Activated CD8-positive, alpha-beta memory T cell treated with anti-CD3 and anti-CD28 coated beads for 24 hours (primary cell): ENCODE results near the gene ITGB7.

Experiments used
- DNase-seq: peaks from one replicate; pipeline ENCODE4 v3.0.0-alpha.2; 2020

The ITGB7 gene

DNA sequence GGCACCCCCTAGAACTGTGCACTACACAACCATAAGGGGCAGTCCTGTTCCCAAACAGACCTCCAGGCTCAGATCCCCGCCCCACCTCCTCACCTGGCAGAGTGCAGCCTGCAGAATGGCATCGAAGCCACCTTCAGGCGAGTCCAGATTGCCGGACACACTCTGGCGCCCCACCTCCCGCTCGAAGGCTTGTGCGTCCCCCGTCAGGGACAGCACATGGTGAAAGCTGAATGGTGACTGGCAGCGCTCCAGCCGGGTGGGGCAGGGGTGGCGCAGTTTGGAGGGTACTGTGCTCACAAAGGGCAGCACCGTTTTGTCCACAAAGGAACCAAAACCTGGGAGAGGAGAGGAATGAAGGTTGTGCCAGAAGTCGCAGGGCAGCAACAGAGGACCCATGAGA, 10.6 kb downstream of the ITGB7 start:
- DNase-seq: no peak

DNA sequence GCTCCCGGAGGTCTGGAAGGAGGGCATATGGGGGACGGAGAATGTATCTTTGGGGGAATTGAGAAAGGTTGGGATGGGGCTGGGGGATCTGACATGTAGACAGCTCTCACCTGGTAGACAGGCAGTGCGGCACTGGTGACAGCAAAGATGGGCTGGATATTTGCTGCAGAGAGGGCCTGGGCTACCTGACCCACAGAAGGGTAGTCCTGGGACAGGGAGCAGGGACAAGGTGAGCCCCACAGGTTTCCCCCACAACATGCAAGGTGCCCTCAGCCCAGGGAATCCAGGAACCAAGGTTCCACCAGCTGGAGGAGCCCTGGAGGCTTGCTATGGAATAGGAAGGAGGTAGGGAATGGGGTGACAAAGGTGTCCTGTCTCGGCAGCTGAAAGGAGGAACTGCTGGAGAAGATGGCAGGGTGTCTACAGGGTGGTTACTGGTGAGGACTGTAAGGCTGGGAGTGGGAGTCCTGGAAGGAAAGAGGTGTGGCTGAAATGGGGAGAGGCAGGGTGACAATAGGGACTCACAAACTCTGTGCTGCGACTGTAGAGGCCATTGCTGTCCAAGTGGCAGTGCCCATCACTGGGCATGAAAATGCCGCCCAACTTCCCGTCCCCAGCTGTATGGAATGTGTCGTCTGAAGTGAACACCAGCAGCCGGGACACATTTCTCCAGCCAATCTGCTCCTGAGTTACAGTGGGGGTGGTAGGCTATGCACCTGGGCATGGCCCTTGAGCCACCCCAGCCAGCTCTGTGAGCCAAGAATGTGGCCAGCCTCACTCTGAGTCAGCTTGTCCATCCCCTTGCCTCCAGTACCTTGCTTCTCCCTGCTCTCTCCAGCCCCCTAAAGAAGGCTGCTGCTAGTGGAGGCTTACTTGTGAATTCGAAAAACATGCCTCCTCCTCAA, 11.3 kb downstream of the ITGB7 start:
- no peak for DNase-seq

DNA sequence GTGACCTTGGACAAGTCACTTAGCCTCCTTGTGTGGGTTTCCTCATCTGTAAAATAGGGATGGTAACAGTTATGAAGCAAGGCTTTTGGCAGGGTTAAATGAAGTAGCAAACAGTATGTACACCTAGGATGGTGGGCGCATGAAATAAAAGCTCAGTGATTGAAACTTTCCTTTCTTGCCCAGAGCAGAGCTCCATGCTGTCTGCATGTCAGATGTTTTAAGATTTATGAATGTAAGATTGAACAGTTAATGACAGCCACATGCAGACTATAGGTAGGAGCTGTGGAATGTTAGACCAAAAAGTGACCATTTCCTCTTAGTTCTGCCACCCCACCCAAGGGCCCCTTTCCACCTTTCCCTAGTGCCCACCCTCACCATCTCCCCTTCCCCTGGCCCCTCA, 12.1 kb downstream of the ITGB7 start:
- no peak for DNase-seq

DNA sequence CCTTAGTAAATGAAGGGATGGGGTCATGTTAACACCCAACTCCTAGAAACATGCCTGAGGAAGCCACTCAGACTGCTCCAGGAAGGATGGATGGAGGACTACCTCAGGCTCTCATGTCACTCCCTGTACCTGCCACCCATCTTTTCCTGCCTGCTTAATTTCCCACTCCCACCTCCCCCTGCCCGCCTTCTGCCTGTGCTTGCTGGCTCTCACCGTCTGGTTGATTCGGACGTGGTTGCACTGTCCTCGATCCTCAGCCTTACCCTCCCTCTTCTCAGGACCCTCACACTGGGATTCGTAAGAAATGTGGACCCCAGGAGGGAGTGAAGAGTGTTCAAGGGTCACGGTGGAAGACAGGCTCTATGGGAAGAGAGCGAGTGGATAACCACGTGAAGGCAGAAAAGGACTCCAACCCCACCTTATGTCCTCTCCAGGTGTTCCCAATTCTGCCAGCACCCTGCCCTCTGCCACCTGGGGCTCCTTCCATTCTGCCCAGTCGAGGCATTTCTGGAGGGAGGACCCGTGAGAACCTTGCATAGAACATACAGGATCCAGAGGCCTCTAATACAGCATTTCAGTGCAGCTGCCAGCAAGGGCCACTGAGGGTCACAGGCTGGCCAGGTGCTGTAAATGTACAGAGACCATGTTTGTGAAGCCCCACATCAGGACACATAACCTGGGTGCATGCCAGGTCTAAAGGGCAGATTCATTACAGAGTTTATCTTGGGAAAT, 12.9 kb downstream of the ITGB7 start:
- no peak for DNase-seq

DNA sequence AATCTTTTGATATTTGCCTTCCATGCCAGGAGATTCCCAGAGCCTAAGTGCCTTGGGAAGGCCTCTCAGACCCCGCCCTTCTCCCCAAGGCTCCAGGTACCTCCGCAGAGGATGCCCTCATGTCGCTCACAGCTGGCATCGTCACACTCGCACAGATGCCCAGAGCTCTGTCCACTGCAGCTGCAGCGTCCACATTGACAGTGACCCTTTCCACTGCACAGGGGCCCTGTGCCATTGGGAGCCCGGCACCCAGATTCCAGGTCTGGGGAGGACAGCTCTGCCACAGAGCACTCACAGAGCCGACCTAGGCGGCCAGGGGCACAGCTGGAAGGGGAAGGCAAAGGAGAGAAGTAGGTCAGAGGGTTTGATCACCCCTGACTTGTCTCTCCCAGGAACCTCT, 14.0 kb downstream of the ITGB7 start:
- DNase-seq: no peak

DNA sequence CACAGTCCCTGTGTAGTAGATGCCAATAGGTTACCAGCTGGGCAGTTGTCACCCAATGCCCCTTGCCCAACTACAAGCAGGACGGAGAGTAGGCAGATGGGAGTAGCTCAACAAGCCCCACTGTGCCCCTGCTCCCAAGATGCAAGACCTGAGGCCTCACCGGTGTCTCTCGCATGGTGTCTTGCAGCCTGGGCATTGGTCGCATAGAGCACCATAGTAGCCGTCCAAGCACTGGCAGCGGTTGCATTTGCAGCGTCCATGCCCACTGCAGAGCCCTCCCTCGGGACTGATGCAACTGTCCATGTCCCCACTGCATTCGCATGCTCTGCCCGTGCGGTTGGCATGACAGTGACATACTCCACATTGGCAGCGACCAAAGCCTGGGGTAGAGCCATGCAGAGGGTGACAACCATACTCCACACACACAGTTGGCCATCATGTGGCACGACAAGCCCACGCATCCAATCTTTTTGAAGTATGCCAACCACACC, 14.5 kb downstream of the ITGB7 start:
- peak; percentile 56 for DNase-seq

DNA sequence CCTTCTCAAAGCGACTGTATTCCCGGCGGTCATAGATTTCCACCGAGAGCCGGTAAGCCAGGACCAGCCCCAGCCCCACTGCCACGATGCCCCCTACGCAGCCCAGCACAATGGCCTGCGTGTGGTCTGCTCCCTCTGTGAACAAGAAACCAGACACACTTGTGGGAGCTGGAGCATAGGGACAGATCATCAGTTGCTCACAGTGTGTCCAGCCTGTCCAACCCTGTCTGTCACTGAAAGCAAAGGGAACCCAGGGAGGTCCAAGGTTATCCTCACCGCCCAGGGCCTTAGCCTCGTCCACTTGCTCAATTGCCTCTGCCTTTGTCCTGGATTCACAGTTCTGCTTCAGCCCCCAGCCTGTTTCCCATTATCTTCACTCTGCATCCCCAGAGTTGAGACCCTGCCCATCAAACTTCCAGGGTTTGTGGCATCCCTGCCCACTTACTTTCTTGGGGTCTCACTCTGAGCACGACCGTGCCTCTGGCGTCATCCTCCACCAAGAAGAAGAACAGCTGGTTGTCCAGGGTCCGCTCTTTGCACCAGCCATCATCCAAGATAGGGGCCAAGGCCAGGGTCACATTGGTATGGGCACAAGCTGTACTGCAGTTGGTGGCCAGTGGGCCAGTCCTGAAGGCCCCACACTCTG, 15.0 kb downstream of the ITGB7 start:
- no peak for DNase-seq

DNA sequence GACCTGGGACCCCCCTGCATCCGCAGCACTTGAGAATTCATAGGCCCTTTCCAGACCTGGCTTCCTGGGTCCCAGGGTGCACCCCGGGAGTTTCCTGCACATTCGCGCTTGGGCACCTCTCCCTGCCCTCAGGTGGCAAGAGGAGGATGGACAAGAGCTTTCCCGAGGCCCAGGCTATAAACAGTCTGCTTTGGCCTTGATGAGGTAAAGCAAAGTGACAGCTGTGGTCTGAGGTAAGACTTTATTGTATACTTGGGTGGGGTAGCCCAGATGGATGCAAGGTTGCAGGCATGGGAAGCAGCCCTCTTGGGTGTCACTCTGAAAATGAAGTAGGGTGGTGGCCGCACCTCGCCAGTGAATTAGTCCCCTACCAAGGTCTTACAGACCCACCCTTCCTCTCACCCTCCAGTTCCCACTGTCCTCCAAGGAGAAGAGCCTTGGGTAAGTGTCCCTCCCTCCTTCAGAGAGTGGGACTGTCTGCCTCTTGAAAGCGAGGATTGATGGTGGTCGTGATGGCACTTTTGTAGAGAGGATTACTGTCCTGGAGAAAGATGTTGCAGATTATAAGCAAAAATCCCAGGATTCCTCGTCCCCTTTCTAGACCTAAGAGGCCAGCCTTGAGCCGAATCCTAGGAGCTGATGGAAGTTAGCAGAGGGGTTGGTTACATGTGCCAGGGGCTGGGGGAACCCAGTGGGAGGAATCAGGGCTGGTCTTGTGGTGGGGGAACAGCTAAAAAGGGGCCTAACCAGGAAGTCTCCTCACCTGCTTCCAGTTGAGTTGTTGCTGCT, 15.8 kb downstream of the ITGB7 start:
- peak; percentile 58 for DNase-seq

DNA sequence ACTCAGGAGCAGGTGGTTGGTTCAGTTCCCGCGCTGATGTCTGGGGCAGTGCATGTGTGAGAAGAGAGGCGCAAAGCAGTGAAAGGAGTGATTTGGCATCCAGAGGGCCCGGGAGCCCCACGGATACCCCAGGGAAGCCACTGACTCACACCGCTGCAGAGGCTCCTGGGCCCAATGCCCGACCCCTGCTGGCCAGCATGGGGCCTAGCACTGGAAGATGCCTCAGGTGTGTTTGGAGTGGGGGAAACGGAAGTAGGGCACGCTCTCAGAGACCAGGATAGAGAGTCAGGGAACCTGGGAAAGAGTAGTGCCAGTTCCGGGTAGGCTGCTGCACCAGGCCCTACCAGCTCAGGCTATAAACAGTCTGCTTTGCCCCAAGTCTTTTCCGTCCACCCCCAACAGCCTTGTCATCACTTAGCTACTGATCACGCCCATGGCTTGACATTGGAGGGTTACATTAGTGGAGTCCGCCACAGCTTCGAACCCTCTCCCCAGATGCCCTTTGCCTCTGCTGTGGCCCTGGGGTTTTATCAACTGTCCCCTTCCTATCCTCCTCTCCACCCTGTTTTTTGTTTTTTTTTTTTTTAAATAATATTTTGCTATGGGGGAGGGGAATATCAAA, 16.8 kb downstream of the ITGB7 start:
- peak; percentile 81 for DNase-seq

DNA sequence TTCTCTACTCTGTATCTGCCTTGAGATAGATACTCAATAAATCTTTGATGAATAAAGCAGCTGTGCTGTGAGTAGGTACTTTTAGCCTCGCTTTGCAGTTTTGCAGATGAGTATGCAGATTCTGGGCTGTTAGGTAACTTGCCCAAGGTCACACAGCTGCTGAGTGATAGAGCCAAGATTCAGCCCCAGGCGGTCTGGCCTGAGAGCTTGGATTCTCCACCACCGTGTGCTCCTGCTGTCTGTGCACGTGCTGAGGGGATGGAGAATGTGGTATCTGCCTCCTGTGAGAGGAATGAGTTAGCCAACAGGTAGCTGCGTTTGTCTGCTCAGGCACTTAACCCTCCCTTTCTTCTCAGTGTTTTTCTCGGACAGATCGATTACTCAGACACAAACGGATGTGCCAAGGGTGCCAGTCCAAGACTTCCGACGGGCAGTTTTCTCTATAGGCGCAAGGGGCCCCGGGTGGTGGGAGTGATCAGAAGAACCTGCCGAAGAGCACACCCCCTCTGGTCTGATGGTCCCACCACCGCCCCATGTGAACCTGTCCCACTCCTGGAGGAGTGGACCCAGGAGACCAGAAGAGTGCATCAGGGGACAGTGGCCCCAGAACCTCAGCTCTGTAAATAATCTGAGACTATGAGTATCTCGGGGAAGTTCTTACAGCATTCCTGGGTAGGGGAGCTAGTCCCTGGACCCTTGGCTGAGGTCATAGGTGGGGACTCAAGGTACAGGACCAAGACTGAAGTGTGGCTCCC, 19.7 kb downstream of the ITGB7 start:
- peak; percentile 41 for DNase-seq

DNA sequence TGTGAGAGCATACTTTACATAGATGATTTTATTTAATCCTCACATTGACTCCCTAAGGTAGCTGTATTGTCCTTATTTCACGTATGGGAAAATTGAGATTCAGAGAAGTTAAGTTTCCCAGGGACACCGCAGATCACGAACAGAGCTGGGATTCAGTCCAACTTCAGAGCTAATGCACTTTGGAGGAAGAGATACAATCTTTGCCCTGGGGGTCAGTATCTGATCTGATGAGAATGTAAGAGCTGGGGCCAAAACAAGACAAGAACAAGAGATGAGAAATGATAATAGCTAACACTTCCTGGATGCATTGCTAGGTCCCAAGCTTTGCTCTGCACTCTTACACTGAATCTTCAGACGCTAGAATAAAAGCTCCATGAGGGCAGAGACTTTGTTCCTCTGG, 20.3 kb downstream of the ITGB7 start:
- peak; percentile 19 for DNase-seq

DNA sequence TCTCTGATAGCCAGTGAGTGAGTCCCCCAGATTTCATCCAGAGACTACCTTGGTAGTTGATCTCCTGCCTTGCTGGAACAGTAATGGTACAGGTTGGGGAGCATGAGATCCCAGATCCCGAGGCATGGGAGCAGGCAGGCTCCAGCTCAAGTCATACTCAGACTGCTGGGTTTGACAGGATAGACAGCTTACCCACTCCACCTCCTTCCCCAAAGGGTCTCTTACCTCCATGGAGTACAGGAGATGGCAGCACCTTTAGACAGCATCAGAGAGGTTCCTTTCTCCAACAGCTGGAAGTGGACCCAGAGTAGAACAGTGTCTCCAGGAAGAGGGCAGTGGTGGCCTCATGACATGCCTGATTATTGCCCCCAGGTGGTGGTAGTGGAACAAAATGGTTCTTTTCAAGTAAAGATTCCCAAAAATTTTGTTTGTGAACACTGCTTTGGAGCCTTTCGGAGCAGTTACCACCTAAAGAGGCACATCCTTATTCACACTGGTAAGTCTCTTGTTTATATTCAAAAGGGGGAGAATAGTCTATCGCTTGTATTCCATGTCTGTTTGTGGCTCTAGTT, 21.4 kb downstream of the ITGB7 start:
- DNase-seq: peak; percentile 52

DNA sequence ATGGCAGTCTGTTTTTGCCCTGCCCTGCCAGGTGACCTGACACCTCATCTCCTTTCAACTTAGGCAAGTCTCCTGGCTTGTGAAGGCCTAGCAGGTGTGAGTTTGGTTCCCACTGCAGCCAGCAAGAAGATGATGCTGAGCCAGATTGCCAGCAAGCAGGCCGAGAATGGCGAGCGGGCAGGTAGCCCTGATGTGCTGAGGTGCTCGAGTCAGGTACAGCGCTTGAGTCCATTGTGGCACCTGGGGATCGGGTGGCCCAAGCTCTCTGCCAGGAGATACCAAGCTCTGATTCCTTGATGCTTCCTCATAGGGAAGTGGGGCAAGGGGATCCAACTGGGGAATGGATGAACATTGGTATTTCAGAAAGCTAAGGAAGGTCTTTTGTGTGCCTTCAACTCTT, 22.2 kb downstream of the ITGB7 start:
- DNase-seq: peak; percentile 55

DNA sequence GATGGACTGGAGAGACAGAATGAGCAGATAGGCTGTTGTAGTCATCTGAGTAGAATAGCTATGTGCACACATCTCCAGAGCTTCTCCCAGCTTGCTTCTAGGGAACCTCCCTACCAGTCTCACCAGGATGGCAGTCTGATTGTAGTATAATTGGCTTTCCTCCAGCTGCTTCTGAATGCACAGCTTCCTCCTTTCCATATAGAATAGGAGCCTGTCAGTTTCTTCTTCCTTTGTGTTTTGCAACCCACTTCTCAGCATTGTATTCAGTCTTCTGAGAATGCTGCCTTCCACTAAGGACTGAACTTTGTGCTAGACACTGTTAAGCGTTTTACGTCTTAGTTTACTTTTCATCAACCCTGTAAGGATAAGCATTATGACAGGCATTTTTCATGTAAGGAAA, 24.1 kb downstream of the ITGB7 start:
- peak; percentile 21 for DNase-seq

DNA sequence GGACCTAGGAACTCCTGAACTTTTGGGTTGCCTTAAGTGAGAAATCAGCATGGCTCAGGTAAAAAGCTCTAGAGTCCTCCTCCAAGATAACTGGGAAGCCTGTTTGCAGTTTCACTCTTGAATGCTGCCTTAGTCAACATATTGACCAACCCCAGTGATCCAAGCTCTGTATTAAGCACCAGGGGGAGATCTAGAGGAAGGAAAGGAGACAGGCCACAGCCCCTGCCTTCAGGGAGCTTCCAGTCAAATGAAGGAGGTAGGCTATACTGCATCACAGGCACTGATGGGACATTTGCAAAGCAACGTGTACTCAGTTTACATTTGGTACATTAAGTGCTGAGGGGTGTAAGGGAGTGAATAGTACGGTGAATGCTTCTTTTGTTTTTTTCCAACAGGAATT, 25.1 kb downstream of the ITGB7 start:
- no peak for DNase-seq

DNA sequence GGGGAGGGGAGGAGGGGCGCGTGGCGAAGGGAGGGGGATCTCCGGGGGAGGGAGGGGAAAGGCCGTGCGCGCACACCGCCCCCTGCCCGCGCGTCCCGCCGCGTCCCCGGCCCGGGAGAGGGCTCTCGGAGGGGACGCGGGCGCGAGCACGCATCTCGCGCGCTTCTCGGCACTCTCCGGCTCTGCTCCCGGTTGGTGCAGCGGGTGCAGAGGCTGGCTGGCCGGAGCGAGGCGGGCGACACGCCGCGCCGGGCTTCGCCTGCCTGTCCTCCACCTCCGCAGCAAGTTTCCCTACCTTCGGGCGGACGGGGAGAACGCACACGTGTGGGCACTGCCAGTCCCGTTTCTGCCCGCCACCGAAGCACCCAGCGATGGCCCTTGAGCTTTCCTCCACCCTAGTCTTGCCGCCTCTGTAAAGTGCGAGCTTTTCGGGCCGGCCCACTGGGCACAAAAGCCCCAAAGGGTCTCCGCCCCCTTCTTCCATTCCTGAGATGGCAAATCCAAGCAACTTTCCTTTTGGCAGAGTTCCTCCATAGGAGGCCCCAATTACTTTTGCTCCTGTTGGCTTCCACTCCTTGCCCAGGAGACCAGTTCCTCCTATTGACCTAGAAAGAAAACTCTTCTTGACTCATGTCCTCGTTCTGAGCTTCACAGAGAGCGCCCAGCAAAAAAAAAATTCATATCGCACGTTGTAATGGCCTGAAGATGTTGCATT, 26.0 kb downstream of the ITGB7 start:
- no peak for DNase-seq

DNA sequence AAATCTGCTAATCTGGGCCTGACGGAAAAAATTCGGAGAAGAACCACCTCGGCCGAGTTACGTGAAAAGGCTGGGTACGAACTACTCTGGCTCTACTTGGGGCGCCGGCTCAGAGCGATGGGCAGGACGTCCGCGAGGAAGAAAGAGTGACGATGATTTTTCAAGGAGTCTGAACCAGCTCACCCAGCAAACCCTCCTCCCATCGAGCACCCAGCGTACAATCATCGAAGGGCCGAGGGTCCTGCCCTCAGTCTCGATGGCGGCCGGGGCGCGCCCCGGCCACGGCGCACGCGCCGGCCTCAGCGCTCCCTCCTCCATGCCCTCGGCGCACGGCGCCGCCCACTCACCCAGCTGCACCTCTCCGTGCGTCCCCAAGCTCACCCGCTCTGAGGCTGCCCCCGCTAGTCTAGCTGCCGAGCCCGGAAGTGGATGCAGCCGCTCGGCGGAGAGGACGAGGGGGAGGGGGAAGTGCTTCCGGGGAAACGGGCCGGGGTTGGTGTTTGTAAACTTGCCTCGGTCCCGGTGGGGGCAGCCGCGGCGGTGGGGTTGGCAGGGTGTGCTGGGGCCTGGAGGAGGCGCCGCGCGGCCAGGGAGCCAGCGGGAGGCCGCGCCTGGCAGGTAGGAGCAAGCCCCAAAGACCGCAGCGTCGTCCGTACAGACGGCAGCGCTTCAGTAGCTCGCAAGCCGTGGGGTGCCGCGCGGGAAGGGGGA, 26.7 kb downstream of the ITGB7 start, which contains the start of the genes CSAD and ZNF740:
Gene CSAD, minus strand, starts transcription at position 706 of the 711 bp plus-strand sequence. CDS start 7,455 bp downstream, outside the sequence.
Gene ZNF740, plus strand, starts transcription at position 503 of the 711 bp plus-strand sequence. CDS start 1,262 bp downstream, outside the sequence.
- DNase-seq: peak; percentile 97

DNA sequence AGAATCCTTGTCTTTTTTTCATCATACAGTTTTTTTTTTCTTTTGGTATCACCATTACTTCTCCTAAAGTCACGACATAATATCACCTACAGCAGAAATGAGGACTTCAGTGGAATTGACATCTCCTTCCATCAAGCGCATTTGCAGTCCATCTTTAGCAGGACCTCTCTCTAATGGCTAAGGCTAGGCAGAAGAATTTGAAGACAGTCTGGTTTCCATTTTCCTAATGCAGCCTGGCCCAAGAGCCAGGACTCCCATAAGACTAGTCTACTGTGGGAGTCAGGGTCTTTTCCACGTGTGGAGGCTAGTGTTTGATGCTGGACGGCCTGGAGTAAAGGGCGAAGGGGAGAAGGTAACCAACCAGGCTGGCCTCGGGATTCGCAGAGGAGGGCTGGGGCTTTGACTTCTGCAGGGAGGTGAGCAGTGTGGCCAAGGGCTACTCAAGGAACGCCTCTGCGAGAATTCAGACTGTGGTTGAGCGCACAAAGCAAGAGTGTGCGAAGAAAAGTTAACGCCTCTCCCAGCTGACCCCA, 27.3 kb downstream of the ITGB7 start:
- DNase-seq: no peak

DNA sequence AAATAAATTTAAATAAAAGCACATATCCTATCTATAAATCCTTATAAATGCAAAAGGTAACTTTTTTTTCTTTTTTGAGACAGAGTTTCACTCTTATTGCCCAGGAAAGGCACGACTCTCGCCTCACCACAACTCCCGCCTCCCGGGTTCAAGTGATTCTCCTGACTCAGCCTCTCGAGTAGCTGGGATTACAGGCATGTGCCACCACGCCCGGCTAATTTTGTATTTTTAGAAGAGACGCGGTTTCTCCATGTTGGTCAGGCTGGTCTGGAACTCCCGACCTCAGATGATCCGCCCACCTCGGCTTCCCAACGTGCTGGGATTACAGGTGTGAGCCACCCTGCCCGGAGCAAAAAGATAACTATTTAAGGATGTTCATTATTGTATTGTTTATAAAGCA, 28.2 kb downstream of the ITGB7 start:
- peak; percentile 52 for DNase-seq
